Stimulated activated CD4-positive, alpha-beta T cell treated with anti-CD3 and anti-CD28 coated beads, Interleukin-15, amount 100 ng/mL, for 48 hours (primary cell): ENCODE measurements around the gene PIK3CG.
"Not testable (repeated sequence)": the region's sequence is repeated elsewhere in the genome, so short reads cannot be mapped to it uniquely, and the experiment has no call there.

Experiments used
- DNase-seq, 2 donors: peaks; one replicate each; pipeline ENCODE4 v3.0.0-alpha.2; 2020; ENCODE audit warnings: low read depth in 2 of 2

Gene PIK3CG

GRCh38 chr7:106887421-106887820, 22.3 kb downstream of the PIK3CG start:
- no peak for DNase-seq

GRCh38 chr7:106888204-106888603, 23.1 kb downstream of the PIK3CG start:
- no peak for DNase-seq

DNA sequence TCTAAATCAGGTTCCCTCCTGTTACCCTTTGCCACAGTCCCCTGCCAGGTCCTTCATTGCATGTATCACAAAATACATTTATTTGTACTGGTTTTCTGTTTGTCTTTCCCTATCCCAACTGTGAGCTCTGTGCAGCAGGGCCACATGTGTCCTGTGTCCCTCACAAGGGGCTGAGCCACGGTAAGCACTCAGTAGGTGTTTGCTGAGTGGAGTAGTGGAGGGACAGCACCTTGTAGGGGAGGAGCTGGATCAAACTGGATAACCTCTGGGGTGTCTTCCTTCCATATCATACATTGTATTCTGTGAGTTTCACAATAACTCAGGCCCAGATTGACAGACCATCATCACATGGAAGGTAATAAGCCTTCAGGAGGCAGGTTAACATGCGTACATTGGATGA, 25.9 kb downstream of the PIK3CG start:
- DNase-seq = no peak

GRCh38 chr7:106891548-106892410, 26.7 kb downstream of the PIK3CG start:
- no peak for DNase-seq

- DNase-seq = no peak
Measured at GRCh38 chr7:106893591-106893990, 28.5 kb downstream of the PIK3CG start.

GRCh38 chr7:106895246-106895864, 30.3 kb downstream of the PIK3CG start:
- DNase-seq = no peak

GRCh38 chr7:106896231-106896630, 31.1 kb downstream of the PIK3CG start:
- DNase-seq = no peak

DNA sequence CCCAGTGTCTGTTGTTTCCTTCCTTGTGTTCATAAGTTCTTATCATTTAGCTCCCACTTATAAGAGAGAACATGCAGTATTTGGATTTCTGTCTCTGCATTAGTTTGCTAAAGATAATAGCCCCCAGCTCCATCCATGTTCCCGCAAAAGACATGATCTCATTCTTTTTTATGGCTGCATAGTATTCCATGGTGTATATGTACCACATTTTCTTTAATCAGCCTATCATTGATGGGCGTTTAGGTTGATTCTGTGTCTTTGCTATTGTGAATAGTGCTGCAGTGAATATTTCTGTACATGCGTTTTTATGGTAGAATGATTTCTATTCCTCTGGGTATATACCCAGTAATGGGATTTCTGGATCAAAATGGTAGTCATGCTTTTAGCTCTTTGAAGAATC, 32.5 kb downstream of the PIK3CG start:
- not testable (repeated sequence) for DNase-seq

- DNase-seq = not testable (repeated sequence)
Measured at GRCh38 chr7:106898967-106899366, 33.9 kb downstream of the PIK3CG start.

- no peak for DNase-seq
Measured at GRCh38 chr7:106901828-106902441, 36.9 kb downstream of the PIK3CG start.

DNA sequence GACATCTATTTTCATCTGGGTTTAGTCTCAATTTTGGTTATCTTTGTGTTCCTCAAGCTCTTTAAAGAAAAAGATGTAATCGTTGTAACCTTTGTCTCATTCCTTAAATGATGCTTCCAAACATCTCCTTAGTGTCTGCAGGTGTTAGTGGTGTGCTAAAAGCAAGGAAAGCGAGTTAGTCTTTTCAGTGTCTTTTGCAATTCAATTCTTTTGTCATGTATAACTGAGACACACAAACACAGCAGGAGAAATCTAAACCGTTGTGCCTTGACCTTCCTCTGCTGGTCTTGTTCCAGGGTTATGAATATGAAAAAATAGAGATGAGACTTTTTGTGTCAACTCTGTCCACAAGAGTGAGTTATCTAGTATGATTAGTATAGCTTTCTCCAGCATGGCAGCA, 40.7 kb downstream of the PIK3CG start:
- no peak for DNase-seq

- no peak for DNase-seq
Measured at GRCh38 chr7:106911959-106912358, 46.9 kb downstream of the PIK3CG start.

GRCh38 chr7:106914018-106914607, 49.0 kb downstream of the PIK3CG start:
- no peak for DNase-seq

DNA sequence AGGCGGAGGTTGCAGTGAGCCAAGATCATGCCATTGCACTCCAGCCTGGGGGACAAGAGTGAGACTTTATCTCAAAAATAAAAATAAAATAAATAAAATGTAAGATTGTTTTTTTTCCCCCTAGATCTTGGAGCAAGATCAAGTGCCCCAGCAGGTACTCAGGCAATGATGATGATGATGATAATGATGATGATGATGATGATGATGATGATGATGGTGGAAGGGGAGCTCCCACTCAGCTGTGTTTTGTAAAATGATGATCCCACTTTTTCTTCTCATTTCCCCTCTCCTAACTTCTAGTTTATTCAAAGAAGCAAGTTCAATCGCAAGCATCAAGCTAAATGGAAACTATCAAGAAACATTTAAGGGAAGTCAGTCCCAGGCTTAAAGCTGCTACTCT, 50.3 kb downstream of the PIK3CG start:
- DNase-seq = no peak

DNA sequence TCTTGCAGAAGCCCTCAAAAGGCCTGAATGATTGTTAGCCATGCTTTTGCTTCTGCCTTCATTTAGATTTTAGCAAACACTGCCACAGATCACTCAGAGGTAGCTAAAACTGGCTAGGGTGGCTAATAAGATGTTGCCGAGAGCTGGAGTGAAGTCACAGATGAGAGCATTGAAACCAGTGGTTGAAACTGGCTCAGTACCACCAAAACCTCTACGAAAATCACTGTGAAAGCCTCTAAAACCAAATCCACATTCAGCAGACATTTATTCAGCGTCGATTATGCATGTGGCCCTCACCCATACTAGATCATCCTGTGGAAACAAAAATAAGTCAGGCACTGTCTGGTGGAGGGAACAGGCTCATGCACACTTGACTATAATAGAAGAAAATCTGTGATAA, 50.8 kb downstream of the PIK3CG start:
- no peak for DNase-seq

DNA sequence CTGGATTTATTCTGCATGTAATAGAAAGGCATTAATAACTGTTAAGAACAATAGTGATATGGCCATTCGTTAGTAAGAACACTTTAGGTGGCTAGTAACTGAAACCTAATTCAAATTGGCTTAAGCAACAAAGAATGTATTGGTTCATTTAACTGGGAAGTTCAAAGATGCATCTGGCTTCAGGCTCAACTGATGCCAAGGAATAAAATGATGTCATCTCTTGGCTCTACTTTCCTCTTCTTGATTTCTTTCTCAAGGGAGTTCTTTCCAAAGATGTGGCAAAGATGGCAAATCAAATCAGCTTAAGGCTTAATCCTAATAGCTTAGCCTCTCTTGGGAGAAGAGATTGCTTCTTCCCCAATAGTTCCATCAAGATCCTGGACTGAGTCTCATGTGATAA, 51.6 kb downstream of the PIK3CG start:
- no peak for DNase-seq

DNA sequence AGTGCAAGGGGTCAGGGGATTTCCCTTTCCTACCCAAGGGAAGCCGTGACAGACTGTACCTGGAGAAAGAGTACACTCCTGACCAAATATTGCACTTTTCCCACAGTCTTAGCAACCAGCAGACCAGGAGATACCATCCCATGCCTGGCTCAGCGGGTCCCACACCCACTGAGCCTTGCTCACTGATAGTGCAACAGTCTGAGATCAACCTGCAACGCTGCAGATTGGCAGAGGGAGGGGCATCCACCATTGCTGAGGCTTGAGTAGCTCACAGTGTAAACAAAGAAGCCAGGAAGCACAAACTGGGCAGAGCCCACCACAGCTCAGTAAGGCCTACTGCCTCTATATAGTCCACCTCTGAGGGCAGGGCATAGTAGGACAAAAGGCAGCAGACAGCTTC, 53.9 kb downstream of the PIK3CG start:
- DNase-seq = no peak

DNA sequence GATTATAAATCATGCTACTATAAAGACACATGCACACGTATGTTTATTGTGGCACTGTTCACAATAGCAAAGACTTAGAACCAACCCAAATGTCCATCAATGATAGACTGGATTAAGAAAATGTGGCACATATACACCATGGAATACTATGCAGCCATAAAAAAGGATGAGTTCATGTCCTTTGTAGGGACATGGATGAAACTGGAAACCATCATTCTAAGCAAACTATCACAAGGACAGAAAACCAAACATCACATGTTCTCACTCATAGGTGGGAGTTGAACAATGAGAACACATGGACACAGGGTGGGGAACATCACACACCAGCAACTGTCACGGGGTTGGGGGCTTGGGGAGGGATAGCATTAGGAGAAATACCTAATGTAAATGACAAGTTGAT, 59.4 kb downstream of the PIK3CG start:
- not testable (repeated sequence) for DNase-seq

GRCh38 chr7:106926892-106927291, 61.8 kb downstream of the PIK3CG start:
- DNase-seq = no peak

DNA sequence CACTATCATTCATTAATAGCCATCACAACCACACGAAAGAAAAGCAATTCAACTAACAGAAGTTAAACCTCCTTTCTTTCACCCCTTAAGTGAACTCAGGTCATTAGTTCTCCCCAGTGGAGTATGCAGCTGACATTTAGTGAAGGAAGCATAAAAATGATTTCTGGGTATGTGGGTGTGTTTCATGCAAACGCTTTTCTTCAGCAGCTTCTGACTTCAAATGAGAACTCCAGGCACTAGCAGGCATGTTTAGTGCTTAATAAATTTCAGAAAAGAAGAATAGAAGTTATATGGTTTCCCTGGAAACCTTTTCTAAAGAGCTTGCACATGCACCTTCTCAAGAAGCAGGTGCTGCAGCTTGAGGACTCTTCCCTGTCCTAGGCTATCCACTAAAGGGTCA, 62.5 kb downstream of the PIK3CG start:
- no peak for DNase-seq

DNA sequence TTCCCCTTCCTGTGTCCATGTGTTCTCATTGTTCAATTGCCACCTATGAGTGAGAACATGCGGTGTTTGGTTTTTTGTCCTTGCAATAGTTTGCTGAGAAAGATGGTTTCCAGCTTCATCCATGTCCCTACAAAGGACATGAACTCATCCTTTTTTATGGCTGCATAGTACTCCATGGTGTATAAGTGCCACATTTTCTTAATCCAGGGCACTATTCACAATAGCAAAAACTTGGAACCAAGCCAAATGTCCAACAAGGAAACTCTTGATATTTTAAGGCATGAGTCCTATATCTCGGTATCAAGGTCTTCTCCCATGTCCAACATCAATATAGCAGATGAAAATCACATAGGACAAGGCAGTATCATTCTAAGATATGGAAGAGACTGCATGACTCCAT, 64.5 kb downstream of the PIK3CG start:
- not testable (repeated sequence) for DNase-seq

DNA sequence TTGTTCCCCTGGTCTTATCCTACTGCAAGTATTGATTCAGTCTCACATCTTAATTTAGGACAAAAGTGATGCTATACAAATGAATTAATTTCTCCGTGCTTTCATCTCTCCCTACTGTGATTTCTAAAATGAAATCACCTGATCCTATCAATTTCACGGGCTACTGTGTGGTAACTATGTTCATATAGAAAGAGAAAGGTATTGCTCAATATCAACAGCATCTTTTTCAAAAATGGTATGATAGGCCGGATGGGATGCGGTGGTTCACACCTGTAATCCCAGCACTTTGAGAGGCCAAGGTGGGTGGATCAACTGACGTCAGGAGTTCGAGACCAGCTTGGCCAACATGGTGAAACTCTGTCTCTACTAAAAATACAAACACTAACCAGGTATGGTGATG, 71.2 kb downstream of the PIK3CG start:
- DNase-seq = no peak

DNA sequence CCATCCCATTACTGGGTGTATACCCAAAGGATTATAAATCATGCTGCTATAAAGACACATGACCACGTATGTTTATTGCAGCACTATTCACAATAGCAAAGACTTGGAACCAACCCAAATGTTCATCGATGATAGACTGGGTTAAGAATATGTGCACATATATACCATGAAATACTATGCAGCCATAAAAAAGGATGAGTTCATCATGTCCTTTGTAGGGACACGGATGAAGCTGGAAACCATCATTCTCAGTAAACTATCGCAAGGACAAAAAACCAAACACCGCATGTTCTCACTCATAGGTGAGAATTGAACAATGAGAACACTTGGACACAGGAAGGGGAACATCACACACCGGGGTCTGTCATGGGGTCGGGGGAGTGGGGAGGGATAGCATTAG, 73.0 kb downstream of the PIK3CG start:
- not testable (repeated sequence) for DNase-seq
